Pancreas (tissue), 10 donors: ENCODE results near the gene TMEM182. TPM values are rescaled to one million over a fixed set of nuclear protein-coding genes. Genes with fewer than 3 reads are reported as not detected.

Experiments
- ATAC-seq, 4 donors: fragments of 200-7000 bp; cut with Tn5 transposase; one replicate each; pipeline versions ENCODE4 v1.8.0 to v1.9.1; 2020; ENCODE audit warnings: mild to moderate bottlenecking in 4 of 4, moderate library complexity in 4 of 4
- DNase-seq, 6 donors: peaks; one replicate each; pipeline ENCODE4 v3.0.0-alpha.2; 2020
- FAIRE-seq: peaks from 2 replicates; lab custom pipeline; 2012; peaks lifted over from hg19 to GRCh38; lab: Jason Lieb, UNC
- H3K27ac ChIP-seq, 4 donors: fragments of 200-600 bp; sonication (generic); 1 replicate in 3 of 4; 2 replicates in 1 of 4; pipeline versions ENCODE4 v1.5.0 to v1.8.0; 2020
- H3K27me3 ChIP-seq, 4 donors: fragments of 200-600 bp; one replicate each; pipeline ENCODE4 v1.8.0; 2021
- H3K36me3 ChIP-seq, 3 donors: fragments of 200-600 bp; sonication (generic) in 1 of 3; one replicate each; pipeline versions ENCODE4 v1.5.0 to v1.8.0; 2020 to 2021
- H3K4me1 ChIP-seq, 3 donors: fragments of 200-600 bp; one replicate each; pipeline ENCODE4 v1.8.0; 2021
- H3K4me3 ChIP-seq, 4 donors: fragments of 200-600 bp; sonication (generic) in 2 of 4; one replicate each; pipeline versions ENCODE4 v1.5.0 to v1.8.0; 2020 to 2021
- H3K9me3 ChIP-seq, 4 donors: fragments of 200-600 bp; one replicate each; pipeline ENCODE4 v1.8.0; 2021
- CTCF ChIP-seq, 4 donors: fragments of 200-600 bp; sonication (generic) in 3 of 4; IDR thresholded peaks; one replicate each; pipeline versions ENCODE4 v1.5.0 to v1.8.0; 2021; ENCODE audit warnings: antibody characterized with exemption in 4 of 4
- WGBS, 2 donors: extraction: QIAGEN DNeasy Blood & Tissue Kit; methylation state at CpG; one replicate each; pipeline ENCODE4 v1.1.7; 2013; 5-methylcytosine and 5-hydroxymethylcytosine counted together
- intact Hi-C, 3 donors: fragments of 100-400 bp; cut with DNase I; formaldehyde crosslinking; loops; one replicate each; pipeline versions ENCODE4 v1.11.1 to v1.14.2; 2022
- polyA plus RNA-seq, 2 donors: library from polyadenylated mRNA; stranded (reverse); fragments of 200-250 nt; gene quantifications; one replicate each; pipeline ENCODE4 v1.2.3, GENCODE V29; 2013
- total RNA-seq, 6 donors: library from RNA; stranded (reverse); fragmentation: NEBNext Ultra II Directional in 4 of 6; extraction: Animal tissue kit (Norgen Biotek cat#: 25700) in 4 of 6; gene quantifications; one replicate each; pipeline versions ENCODE4 v1.2.1 to v1.2.4, GENCODE V29; 2021 to 2023
- donor health status: healthy with polysubstance abuse.
- donor health status: DM: no; HTN: no; CAD: no; lungs with moderate emphysema.
- donor health status: DM: no; HTN: no; CAD: no.
- donor health status: control.
- donor health status: control.
- donor health status: Bipolar disorder and iron deficiency.
- donor health status: DM: yes; HTN: yes; CAD: no.
- donor health status: DM: no; HTN: no; CAD: no.
- donor health status: DM: no; HTN: no; CAD: no.
- donor health status: DM: yes; HTN: yes; CAD: no.

TMEM182 gene
- total and polyA plus RNA-seq, 8 donors, result 0.80 to 4.1 (median 2.4) TPM

- H3K27me3 ChIP-seq, result no peaks in the 10 kb centered on the region
- no peak overlapping the region for H3K27ac ChIP-seq
- no peak overlapping the region for H3K4me3 ChIP-seq
- no peak for TF ChIP-seq CTCF (IDR thresholded peaks at IDR 0.05)
- no peaks in the 10 kb centered on the region for H3K36me3 ChIP-seq
- no peaks in the 10 kb centered on the region for H3K4me1 ChIP-seq
- 72 to 74% methylated on average over 3 of the region's 3 CpGs for WGBS, 2 donors
- no peaks in the 10 kb centered on the region for H3K9me3 ChIP-seq
- DNase-seq (no peak), FAIRE-seq (no peak), ATAC-seq (no peak)
- intact Hi-C loops, result no loop called here
Observed at GRCh38 chr2:102749938-102750337, 11.9 kb upstream of the TMEM182 start.

GRCh38 chr2:102753563-102754159 lies 8.2 kb upstream of the TMEM182 start:
- FAIRE-seq (peak; percentile 20), DNase-seq (peak in 1 of 6 donors; percentile 17), ATAC-seq (peak; percentile 43 to 71 (median 63))
- TF ChIP-seq CTCF (IDR thresholded peaks at IDR 0.05), result peak; percentile 69 to 82 (median 79)
- Histone ChIP-seq H3K4me3 (no peak overlapping the region), H3K9me3 (no peaks in the 10 kb centered on the region), H3K27ac (no peak overlapping the region), H3K36me3 (no peaks in the 10 kb centered on the region), H3K27me3 (no peaks in the 10 kb centered on the region), H3K4me1 (peaks cover 0 to 3% (median under 1%) of the 10 kb centered on the region in 3 donors)
- 59 to 66% methylated on average over 7 of the region's 7 CpGs for WGBS, 2 donors
- intact Hi-C loops, result no loop called here

GRCh38 chr2:102754456-102755145 lies 7.2 kb upstream of the TMEM182 start:
- no peak for FAIRE-seq
- 49 to 58% methylated on average over 3 of the region's 3 CpGs for WGBS, 2 donors
- Histone ChIP-seq H3K4me1 (peaks cover 0 to 3% (median 3%) of the 10 kb centered on the region in 3 donors), H3K27ac (no peak overlapping the region), H3K4me3 (no peak overlapping the region), H3K27me3 (no peaks in the 10 kb centered on the region), H3K36me3 (no peaks in the 10 kb centered on the region), H3K9me3 (no peaks in the 10 kb centered on the region)
- DNase-seq, result no peak
- no peak for TF ChIP-seq CTCF (IDR thresholded peaks at IDR 0.05)
- intact Hi-C loops, result no loop called here
- no peak for ATAC-seq

- WGBS, 2 donors, result 81 to 89% methylated on average over 4 of the region's 4 CpGs
- Histone ChIP-seq H3K4me3 (no peak overlapping the region), H3K4me1 (peaks cover 0 to 3% (median 3%) of the 10 kb centered on the region in 3 donors), H3K27ac (no peak overlapping the region), H3K27me3 (no peaks in the 10 kb centered on the region), H3K36me3 (no peaks in the 10 kb centered on the region), H3K9me3 (no peaks in the 10 kb centered on the region)
- ATAC-seq (no peak), FAIRE-seq (no peak), DNase-seq (no peak)
- TF ChIP-seq CTCF (IDR thresholded peaks at IDR 0.05), result no peak
- intact Hi-C loops, result no loop called here
Observed at GRCh38 chr2:102755284-102755683, 6.5 kb upstream of the TMEM182 start.

- no peaks in the 10 kb centered on the region for H3K9me3 ChIP-seq
- no peaks in the 10 kb centered on the region for H3K27me3 ChIP-seq
- intact Hi-C loops, result no loop called here
- no peak overlapping the region for H3K27ac ChIP-seq
- H3K4me1 ChIP-seq, result peaks cover 0 to 3% (median 3%) of the 10 kb centered on the region in 3 donors
- DNase-seq (no peak), ATAC-seq (no peak), FAIRE-seq (no peak)
- TF ChIP-seq CTCF (IDR thresholded peaks at IDR 0.05), result no peak
- H3K4me3 ChIP-seq, result no peak overlapping the region
- H3K36me3 ChIP-seq, result no peaks in the 10 kb centered on the region
Observed at GRCh38 chr2:102758439-102758838, 3.4 kb upstream of the TMEM182 start.
